HCT116 (cell line): ENCODE data around the gene SAP130. TPM values are rescaled to one million over a fixed set of nuclear protein-coding genes. Genes with fewer than 3 reads are reported as not detected.

Experiments
- ATAC-seq: fragments of 200-7000 bp; cut with Tn5 transposase; 2 replicates; pipeline ENCODE4 v1.9.1; 2020; ENCODE audit warnings: mild to moderate bottlenecking, moderate library complexity
- BruUV-seq: library from RNA; stranded (reverse); fragments of 400-500 nt; replicated peaks from 2 replicates; lab custom pipeline; 2021; lab: Mats Ljungman, UMichigan
- CTCF ChIA-PET: fragments of 300-600 bp; sonication (Branson Sonifier 250); formaldehyde crosslinking; loops from one replicate; lab custom pipeline; 2021; ENCODE audit warnings: antibody characterized with exemption; lab: Charles Lee
- POLR2A ChIA-PET: fragments of 300-600, 350-600 bp; sonication (Branson Sonifier 250); formaldehyde crosslinking; loops from one replicate; lab custom pipeline; 2021; ENCODE audit warnings: antibody characterized with exemption; lab: Charles Lee
- RAD21 ChIA-PET, 2 experiments: fragments of 300-600 bp; sonication (Branson Sonifier 250); formaldehyde crosslinking; loops; one replicate each; lab custom pipeline; 2023; ENCODE audit warnings: low total read pairs in 2 of 2; ENCODE audit not compliant: uncharacterized antibody in 2 of 2, unreplicated experiment in 2 of 2, low non-redundant PET in 1 of 2; lab: Charles Lee
- DNase-seq: peaks from one replicate; pipeline ENCODE4 v3.0.0-alpha.2; 2010; ENCODE audit warnings: low read depth, low spot score
- H2AFZ ChIP-seq: fragments of 200-600 bp; shearing (Covaris generic), sonication (generic); 2 replicates; pipeline ENCODE4 v1.6.1; 2017; ENCODE audit warnings: low read depth, mixed run types, mixed read lengths, antibody characterized with exemption, low read length; ENCODE audit not compliant: poor library complexity, severe bottlenecking
- H3K27ac ChIP-seq: 2 replicates; pipeline ENCODE4 v1.5.1; 2012; ENCODE audit warnings: low read depth, low read length
- H3K27me3 ChIP-seq: fragments of 200-600 bp; sonication (generic); 2 replicates; pipeline ENCODE4 v1.6.1; 2016; ENCODE audit warnings: mixed run types, low read length, mixed read lengths; ENCODE audit not compliant: insufficient read depth
- H3K36me3 ChIP-seq, 2 experiments: fragments of 200-500 bp in 1 of 2; fragments of 200-600 bp in 1 of 2; sonication (Bioruptor generic) in 1 of 2; sonication (generic) in 1 of 2; 2 replicates each; pipeline versions ENCODE4 v1.5.1 to v1.6.1; 2014 to 2016; ENCODE audit warnings: low read length in 2 of 2, inconsistent platforms in 1 of 2, mixed read lengths in 1 of 2, mixed run types in 1 of 2; ENCODE audit not compliant: insufficient read depth in 2 of 2, control insufficient read depth in 1 of 2
- H3K4me1 ChIP-seq, 2 experiments: fragments of 200-600 bp in 1 of 2; sonication (generic) in 1 of 2; 2 replicates each; pipeline versions ENCODE4 v1.5.1 to v1.6.1; 2012 to 2017; ENCODE audit warnings: low read length in 2 of 2, inconsistent platforms in 1 of 2, mild to moderate bottlenecking in 1 of 2, mixed read lengths in 1 of 2, mixed run types in 1 of 2, moderate library complexity in 1 of 2; ENCODE audit not compliant: insufficient read depth in 2 of 2, control insufficient read depth in 1 of 2
- H3K4me2 ChIP-seq: fragments of 200-600 bp; sonication (generic); 2 replicates; pipeline ENCODE4 v1.6.1; 2017; ENCODE audit warnings: mixed run types, low read length, mixed read lengths
- H3K4me3 ChIP-seq, 2 experiments: fragments of 200-600 bp in 1 of 2; sonication (generic) in 1 of 2; replicated peaks in 1 of 2; 2 replicates each; pipeline ENCODE4 v1.5.1; 2011 to 2016; ENCODE audit warnings: low read length in 2 of 2, control low read depth in 1 of 2, low read depth in 1 of 2, mild to moderate bottlenecking in 1 of 2, mixed read lengths in 1 of 2, mixed run types in 1 of 2
- H3K79me2 ChIP-seq: fragments of 200-600 bp; sonication (generic); 2 replicates; pipeline ENCODE4 v1.6.1; 2017; ENCODE audit warnings: mild to moderate bottlenecking, mixed run types, low read length, moderate library complexity, mixed read lengths; ENCODE audit not compliant: insufficient read depth
- H3K9ac ChIP-seq: fragments of 200-600 bp; sonication (generic); 2 replicates; pipeline ENCODE4 v1.6.1; 2016; ENCODE audit warnings: low read length, mixed read lengths
- H3K9me2 ChIP-seq: fragments of 200-600 bp; sonication (generic), shearing (Covaris generic); 2 replicates; pipeline ENCODE4 v1.6.1; 2017; ENCODE audit warnings: mixed run types, mild to moderate bottlenecking, moderate library complexity; ENCODE audit not compliant: insufficient read depth
- H3K9me3 ChIP-seq, 2 experiments: fragments of 200-500 bp in 1 of 2; fragments of 200-600 bp in 1 of 2; sonication (Bioruptor generic) in 1 of 2; sonication (generic) in 1 of 2; 2 replicates each; pipeline ENCODE4 v1.6.1; 2014 to 2017; ENCODE audit warnings: low read length in 2 of 2, mixed read lengths in 2 of 2, inconsistent platforms in 1 of 2, low read depth in 1 of 2, mild to moderate bottlenecking in 1 of 2, mixed run types in 1 of 2, moderate library complexity in 1 of 2; ENCODE audit not compliant: control insufficient read depth in 1 of 2, insufficient read depth in 1 of 2
- H4K20me1 ChIP-seq: fragments of 200-600 bp; sonication (generic), shearing (Covaris generic); 2 replicates; pipeline ENCODE4 v1.6.1; 2017; ENCODE audit warnings: mixed run types, mild to moderate bottlenecking, moderate library complexity; ENCODE audit not compliant: insufficient read depth
- CBX3 ChIP-seq: IDR thresholded peaks from 2 replicates; pipeline ENCODE4 v1.6.1; 2012; ENCODE audit warnings: low read depth
- CEBPB ChIP-seq: IDR thresholded peaks from 2 replicates; pipeline ENCODE4 v1.6.1; 2012; ENCODE audit warnings: low read depth
- CTCF ChIP-seq, 3 experiments: fragments of 200-600 bp in 1 of 3; sonication (generic) in 1 of 3; IDR thresholded peaks in 2 of 3; conservative IDR thresholded peaks in 1 of 3; 2 replicates each; pipeline ENCODE4 v1.5.1; 2012 to 2017; ENCODE audit warnings: low read depth in 2 of 3, low read length in 2 of 3, antibody characterized with exemption in 1 of 3, borderline replicate concordance in 1 of 3, control low read depth in 1 of 3, mild to moderate bottlenecking in 1 of 3, mixed read lengths in 1 of 3, mixed run types in 1 of 3, moderate library complexity in 1 of 3; ENCODE audit not compliant: insufficient read depth in 1 of 3
- EGR1 ChIP-seq: IDR thresholded peaks from 2 replicates; pipeline ENCODE4 v1.6.1; 2012; ENCODE audit warnings: low read depth
- ELF1 ChIP-seq: IDR thresholded peaks from 2 replicates; pipeline ENCODE4 v1.6.1; 2012; ENCODE audit warnings: low read depth, borderline replicate concordance
- EZH2phosphoT487 ChIP-seq: fragments of 200-600 bp; IDR thresholded peaks from 2 replicates; pipeline ENCODE4 v1.6.1; 2018; ENCODE audit warnings: antibody characterized with exemption, borderline replicate concordance
- POLR2A ChIP-seq: IDR thresholded peaks from 2 replicates; pipeline ENCODE4 v1.7.0; 2011; ENCODE audit warnings: borderline replicate concordance; ENCODE audit not compliant: insufficient read depth, insufficient read length; ENCODE audit errors: extremely low read depth
- POLR2AphosphoS5 ChIP-seq: IDR thresholded peaks from 2 replicates; pipeline ENCODE4 v1.6.1; 2011; ENCODE audit warnings: mild to moderate bottlenecking, low read depth, low read length, moderate library complexity
- RAD21 ChIP-seq: IDR thresholded peaks from 2 replicates; pipeline ENCODE4 v1.6.1; 2012; ENCODE audit warnings: low read depth, mild to moderate bottlenecking
- SIN3A ChIP-seq: IDR thresholded peaks from 2 replicates; pipeline ENCODE4 v1.6.1; 2012; ENCODE audit warnings: low read depth
- TCF7L2 ChIP-seq: IDR thresholded peaks from 2 replicates; pipeline ENCODE4 v1.7.0; 2011; ENCODE audit warnings: borderline replicate concordance, inconsistent platforms; ENCODE audit not compliant: insufficient read depth, insufficient read length; ENCODE audit errors: extremely low read depth
- intact Hi-C: fragments of 100-400 bp; cut with micrococcal nuclease; formaldehyde crosslinking; loops from 2 replicates; pipeline ENCODE4 v1.10.0; 2022
- total RNA-seq: library from RNA; stranded (reverse); gene quantifications from one replicate; pipeline ENCODE4 v1.2.1, GENCODE V29; 2021; ENCODE audit not compliant: unreplicated experiment
- TF ChIP-seq, protein P1 (sequence below): IDR thresholded peaks from 2 replicates; pipeline ENCODE4 v1.6.1; 2012

SAP130 gene
- total RNA-seq, 1 experiment from 2014 or later, result 29.5 TPM

DNA sequence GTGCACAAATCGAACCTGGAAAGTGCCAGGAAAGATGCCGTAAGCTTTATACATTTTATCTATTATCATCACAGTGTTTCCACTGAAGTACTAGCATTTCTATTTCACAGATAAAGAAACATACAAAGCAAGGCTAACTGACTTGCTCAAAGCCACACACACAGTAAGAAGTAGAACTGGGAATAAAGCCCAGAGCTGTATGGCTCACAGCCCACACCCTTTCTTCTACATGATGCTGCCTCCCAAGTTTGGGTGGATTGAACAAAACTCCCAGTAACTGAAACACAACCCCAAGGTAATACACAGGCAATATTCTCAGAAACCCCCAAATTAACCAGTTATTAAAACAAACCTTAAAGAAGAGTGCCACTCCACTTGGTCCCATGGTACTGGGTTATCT, 11.2 kb downstream of the SAP130 start:
- Histone ChIP-seq H3K79me2 (no peaks in the 10 kb centered on the region), H3K9me3 (no peaks in the 10 kb centered on the region), H3K4me2 (no peak overlapping the region), H2AFZ (no peak overlapping the region), H3K4me3 (no peak overlapping the region), H3K4me1 (no peaks in the 10 kb centered on the region), H3K27ac (no peak overlapping the region), H3K9me2 (no peaks in the 10 kb centered on the region), H3K36me3 (peaks cover 27 to 34% of the 10 kb centered on the region in 2 experiments), H4K20me1 (0 out of 2 replicates have a peak, but pooled peaks cover 4% of the 10 kb centered on the region), H3K27me3 (no peaks in the 10 kb centered on the region), H3K9ac (no peak overlapping the region)
- BruUV-seq, result no TSS peak
- CTCF ChIA-PET, result no interaction called here
- ATAC-seq (no peak), DNase-seq (no peak)
- RAD21 ChIA-PET, result no interaction called here
- intact Hi-C loops, result no loop called here
- TF ChIP-seq POLR2AphosphoS5 (no peak), TCF7L2 (no peak), EGR1 (no peak), CEBPB (no peak), ELF1 (no peak), EZH2phosphoT487 (no peak), CTCF (IDR thresholded peaks at IDR 0.05 in 2 of 3, conservative IDR thresholded peaks at IDR 0.05 in 1 of 3; ENCODE audit: borderline replicate concordance in 1 of 3, insufficient read depth in 1 of 3, low read depth in 2 of 3, low read length in 2 of 3) (no peak), CBX3 (no peak), POLR2A (no peak), SIN3A (no peak), RAD21 (no peak)
- TF ChIP-seq, protein P1, sequence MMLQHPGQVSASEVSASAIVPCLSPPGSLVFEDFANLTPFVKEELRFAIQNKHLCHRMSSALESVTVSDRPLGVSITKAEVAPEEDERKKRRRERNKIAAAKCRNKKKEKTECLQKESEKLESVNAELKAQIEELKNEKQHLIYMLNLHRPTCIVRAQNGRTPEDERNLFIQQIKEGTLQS, result no peak
- POLR2A ChIA-PET, result no interaction called here
